Measurements from ENCODE around the gene RIC1.
"Not testable (repeated sequence)": the region's sequence is repeated elsewhere in the genome, so short reads cannot be mapped to it uniquely, and the experiment has no call there.

DNA sequence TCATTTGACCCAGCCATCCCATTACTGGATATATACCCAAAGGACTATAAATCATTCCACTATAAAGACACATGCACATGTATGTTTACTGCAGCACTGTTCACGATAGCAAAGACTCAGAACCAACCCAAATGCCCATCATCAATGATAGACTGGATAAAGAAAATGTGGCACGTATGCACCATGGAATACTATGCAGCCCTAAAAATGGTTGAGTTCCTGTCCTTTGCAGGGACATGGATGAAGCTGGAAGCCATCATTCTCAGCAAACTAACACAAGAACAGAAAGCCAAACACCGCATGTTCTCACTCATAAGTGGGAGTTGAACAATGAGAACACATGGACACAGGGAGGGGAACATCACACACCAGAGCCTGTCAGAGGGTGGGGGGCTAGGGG lies 154.5 kb downstream of the RIC1 start:
- TF ChIP-seq, protein P1, sequence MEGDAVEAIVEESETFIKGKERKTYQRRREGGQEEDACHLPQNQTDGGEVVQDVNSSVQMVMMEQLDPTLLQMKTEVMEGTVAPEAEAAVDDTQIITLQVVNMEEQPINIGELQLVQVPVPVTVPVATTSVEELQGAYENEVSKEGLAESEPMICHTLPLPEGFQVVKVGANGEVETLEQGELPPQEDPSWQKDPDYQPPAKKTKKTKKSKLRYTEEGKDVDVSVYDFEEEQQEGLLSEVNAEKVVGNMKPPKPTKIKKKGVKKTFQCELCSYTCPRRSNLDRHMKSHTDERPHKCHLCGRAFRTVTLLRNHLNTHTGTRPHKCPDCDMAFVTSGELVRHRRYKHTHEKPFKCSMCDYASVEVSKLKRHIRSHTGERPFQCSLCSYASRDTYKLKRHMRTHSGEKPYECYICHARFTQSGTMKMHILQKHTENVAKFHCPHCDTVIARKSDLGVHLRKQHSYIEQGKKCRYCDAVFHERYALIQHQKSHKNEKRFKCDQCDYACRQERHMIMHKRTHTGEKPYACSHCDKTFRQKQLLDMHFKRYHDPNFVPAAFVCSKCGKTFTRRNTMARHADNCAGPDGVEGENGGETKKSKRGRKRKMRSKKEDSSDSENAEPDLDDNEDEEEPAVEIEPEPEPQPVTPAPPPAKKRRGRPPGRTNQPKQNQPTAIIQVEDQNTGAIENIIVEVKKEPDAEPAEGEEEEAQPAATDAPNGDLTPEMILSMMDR (IDR thresholded peaks at IDR 0.05): not testable (repeated sequence)
- not testable (repeated sequence) for TF ChIP-seq POLR2A, POLR2AphosphoS5 (IDR thresholded peaks at IDR 0.05)

All from prostate gland (tissue), 2 donors.